Mucosa of rectum (tissue), 2 donors: ENCODE measurements around the gene SERAC1.
"Not testable (repeated sequence)": the region's sequence is repeated elsewhere in the genome, so short reads cannot be mapped to it uniquely, and the experiment has no call there.

Experiments used
- H3K27ac ChIP-seq, 2 donors: one replicate each; pipeline ENCODE4 v1.7.0; 2013; ENCODE audit warnings: inconsistent platforms in 2 of 2, low read depth in 2 of 2, low read length in 2 of 2
- H3K27me3 ChIP-seq, 2 donors: one replicate each; pipeline ENCODE4 v1.7.0; 2013; ENCODE audit warnings: low read length in 2 of 2; ENCODE audit not compliant: control insufficient read depth in 2 of 2, insufficient read depth in 2 of 2
- H3K36me3 ChIP-seq, 2 donors: one replicate each; pipeline ENCODE4 v1.7.0; 2013; ENCODE audit warnings: low read length in 2 of 2; ENCODE audit not compliant: control insufficient read depth in 2 of 2, insufficient read depth in 2 of 2
- H3K4me1 ChIP-seq, 2 donors: one replicate each; pipeline ENCODE4 v1.7.0; 2013; ENCODE audit warnings: low read length in 2 of 2, mild to moderate bottlenecking in 1 of 2; ENCODE audit not compliant: control insufficient read depth in 2 of 2, insufficient read depth in 2 of 2
- H3K4me3 ChIP-seq, 2 donors: one replicate each; pipeline ENCODE4 v1.7.0; 2013; ENCODE audit warnings: low read length in 2 of 2
- H3K9ac ChIP-seq, 2 donors: one replicate each; pipeline ENCODE4 v1.7.0; 2013; ENCODE audit warnings: low read length in 2 of 2, low read depth in 1 of 2, mild to moderate bottlenecking in 1 of 2
- H3K9me3 ChIP-seq, 2 donors: one replicate each; pipeline ENCODE4 v1.7.0; 2013; ENCODE audit warnings: low read length in 2 of 2; ENCODE audit not compliant: control insufficient read depth in 2 of 2
- donor health status: healthy.
- donor health status: Normal muscosa, but diverticular disease.

The SERAC1 gene

DNA sequence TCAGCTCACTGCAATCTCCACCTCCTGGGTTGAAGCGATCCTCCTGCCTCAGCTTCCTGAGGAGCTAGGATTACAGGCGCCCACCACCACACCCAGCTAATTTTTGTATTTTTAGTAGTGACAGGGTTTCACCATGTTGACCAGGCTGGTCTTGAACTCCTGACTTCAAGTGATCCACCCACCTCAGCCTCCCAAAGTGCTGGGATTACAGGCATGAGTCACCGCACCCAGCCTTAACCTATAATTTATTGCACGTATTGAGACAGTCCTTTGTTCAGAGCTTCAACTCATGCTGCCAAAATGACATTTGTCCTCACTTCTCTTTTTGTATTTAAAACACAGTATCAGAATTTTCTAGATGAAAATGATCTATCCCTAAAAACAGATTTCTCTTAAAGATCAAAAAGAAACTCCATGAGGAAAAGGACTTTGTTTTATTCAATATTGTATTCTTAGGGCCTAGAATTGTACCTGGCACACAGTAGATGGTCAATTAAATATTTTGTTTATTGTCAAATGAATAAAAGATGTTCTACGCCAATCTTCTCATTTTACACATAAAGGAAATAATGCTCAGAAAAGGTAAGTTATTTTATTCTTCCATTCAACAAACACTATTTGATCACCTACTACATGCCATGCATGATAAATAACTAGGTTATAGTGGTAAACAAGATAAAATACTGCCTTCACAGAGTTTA is 10.8 kb downstream of the SERAC1 start:
- Histone ChIP-seq H3K27me3 (no peaks in the 10 kb centered on the region), H3K9me3 (no peaks in the 10 kb centered on the region), H3K27ac (no peak overlapping the region), H3K9ac (no peak overlapping the region), H3K36me3 (peaks cover 0 to 9% of the 10 kb centered on the region in 2 donors), H3K4me1 (peaks cover 3% of the 10 kb centered on the region in 2 donors), H3K4me3 (no peak overlapping the region)

DNA sequence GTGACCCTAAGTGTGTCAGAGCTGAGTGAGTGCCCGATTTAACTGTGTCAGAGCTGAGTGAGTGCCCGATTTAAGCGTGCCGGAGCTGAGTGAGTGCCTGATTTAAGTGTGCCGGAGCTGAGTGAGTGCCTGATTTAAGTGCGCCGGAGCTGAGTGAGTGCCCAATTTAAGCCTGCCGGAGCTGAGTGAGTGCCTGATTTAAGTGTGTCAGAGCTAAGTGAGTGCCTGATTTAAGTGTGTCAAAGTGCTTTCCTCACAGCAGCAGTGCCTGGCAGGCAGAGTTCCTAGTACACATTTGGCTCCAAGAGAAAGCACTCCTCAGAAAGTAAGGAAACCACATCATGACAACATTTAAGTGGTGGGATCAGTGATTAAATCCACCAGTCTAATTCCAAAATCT is 13.2 kb downstream of the SERAC1 start:
- Histone ChIP-seq H3K27ac (no peak overlapping the region), H3K9ac (no peak overlapping the region), H3K27me3 (no peaks in the 10 kb centered on the region), H3K4me1 (no peaks in the 10 kb centered on the region), H3K9me3 (no peaks in the 10 kb centered on the region), H3K36me3 (peaks cover 0 to 9% of the 10 kb centered on the region in 2 donors), H3K4me3 (no peak overlapping the region)

- Histone ChIP-seq H3K9ac (no peak overlapping the region), H3K4me1 (no peaks in the 10 kb centered on the region), H3K36me3 (peaks cover 0 to 9% of the 10 kb centered on the region in 2 donors), H3K9me3 (no peaks in the 10 kb centered on the region), H3K27me3 (no peaks in the 10 kb centered on the region), H3K4me3 (no peak overlapping the region), H3K27ac (no peak overlapping the region)
Measured at GRCh38 chr6:158153576-158153975, 14.5 kb downstream of the SERAC1 start.

DNA sequence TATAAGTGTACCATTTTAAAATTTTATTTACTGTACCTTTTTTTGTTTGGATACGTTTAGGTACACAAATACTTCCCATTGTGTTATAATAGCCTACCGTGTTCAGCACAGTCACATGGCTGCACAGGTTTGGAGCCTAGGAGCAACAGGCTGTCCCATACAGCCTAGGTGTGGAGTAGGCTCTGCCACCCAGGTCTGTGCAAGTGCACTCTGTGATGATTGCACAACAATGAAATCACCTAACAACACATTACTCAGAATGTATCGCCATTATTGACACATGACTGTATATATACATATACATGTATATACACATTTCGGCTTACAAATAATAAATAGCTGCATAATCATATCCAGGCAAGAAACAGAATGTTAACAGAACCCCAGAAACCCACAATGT is 15.4 kb downstream of the SERAC1 start:
- Histone ChIP-seq H3K27me3 (no peaks in the 10 kb centered on the region), H3K9ac (no peak overlapping the region), H3K4me3 (no peak overlapping the region), H3K36me3 (peaks cover 0 to 8% of the 10 kb centered on the region in 2 donors), H3K9me3 (no peaks in the 10 kb centered on the region), H3K4me1 (no peaks in the 10 kb centered on the region), H3K27ac (no peak overlapping the region)

- H3K36me3 ChIP-seq, H3K27me3 ChIP-seq, H3K9ac ChIP-seq, H3K27ac ChIP-seq, H3K9me3 ChIP-seq, H3K4me3 ChIP-seq, H3K4me1 ChIP-seq: not testable (repeated sequence)
Measured at GRCh38 chr6:158152025-158152424, 16.0 kb downstream of the SERAC1 start.

DNA sequence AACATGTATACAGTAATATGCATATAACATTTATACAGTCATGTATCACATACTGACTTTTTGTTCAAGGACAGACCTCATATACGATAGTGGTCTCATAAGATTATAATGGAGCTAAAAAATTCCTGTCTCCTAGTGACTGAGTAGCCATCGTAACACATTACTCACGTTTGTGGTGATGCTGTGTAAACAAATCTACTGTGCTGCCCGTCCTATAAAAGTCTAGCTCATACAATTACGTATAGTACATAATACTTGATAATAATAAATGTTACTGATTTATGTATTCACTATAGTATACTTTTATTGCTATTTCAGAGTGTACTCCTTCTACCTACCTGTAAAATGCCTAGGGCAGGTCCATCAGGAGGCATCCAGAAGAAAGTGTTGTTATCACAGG is 17.4 kb downstream of the SERAC1 start:
- H3K27ac ChIP-seq = no peak overlapping the region

GRCh38 chr6:158149641-158150040 is 18.4 kb downstream of the SERAC1 start:
- H3K27me3 ChIP-seq = no peaks in the 10 kb centered on the region
- no peaks in the 10 kb centered on the region for H3K4me1 ChIP-seq
- H3K9ac ChIP-seq = no peak overlapping the region
- H3K27ac ChIP-seq = no peak overlapping the region
- peaks cover 3% of the 10 kb centered on the region in 2 donors for H3K36me3 ChIP-seq
- no peak overlapping the region for H3K4me3 ChIP-seq
- no peaks in the 10 kb centered on the region for H3K9me3 ChIP-seq

More for the DNA sequence above, 17.4 kb downstream of the SERAC1 start:
- Histone ChIP-seq H3K9ac (no peak overlapping the region), H3K4me3 (no peak overlapping the region), H3K27me3 (no peaks in the 10 kb centered on the region), H3K4me1 (no peaks in the 10 kb centered on the region), H3K9me3 (no peaks in the 10 kb centered on the region), H3K36me3 (peaks cover 3 to 6% of the 10 kb centered on the region in 2 donors)

DNA sequence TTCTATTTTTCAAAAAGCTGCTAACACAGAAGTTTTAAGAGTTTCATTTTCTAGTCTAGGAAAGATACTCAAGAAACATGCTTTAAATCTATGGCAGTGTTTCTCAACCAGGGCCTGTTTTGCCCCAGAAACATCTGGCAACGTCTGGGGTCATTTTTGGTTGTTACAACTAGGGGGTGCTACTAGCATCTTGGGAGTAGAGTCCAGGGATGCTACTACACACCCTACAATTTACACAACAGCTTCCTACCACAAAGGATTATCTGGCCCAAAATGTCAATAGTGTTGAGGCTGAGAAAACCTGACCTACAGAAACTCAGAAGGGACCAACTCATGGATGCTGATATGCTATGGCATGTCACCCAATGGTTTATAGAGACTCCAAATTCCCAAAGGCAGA is 24.4 kb downstream of the SERAC1 start:
- Histone ChIP-seq H3K36me3 (peaks cover 7 to 12% of the 10 kb centered on the region in 2 donors), H3K27ac (no peak overlapping the region), H3K4me3 (no peak overlapping the region), H3K4me1 (no peaks in the 10 kb centered on the region), H3K27me3 (no peaks in the 10 kb centered on the region), H3K9ac (no peak overlapping the region), H3K9me3 (no peaks in the 10 kb centered on the region)

DNA sequence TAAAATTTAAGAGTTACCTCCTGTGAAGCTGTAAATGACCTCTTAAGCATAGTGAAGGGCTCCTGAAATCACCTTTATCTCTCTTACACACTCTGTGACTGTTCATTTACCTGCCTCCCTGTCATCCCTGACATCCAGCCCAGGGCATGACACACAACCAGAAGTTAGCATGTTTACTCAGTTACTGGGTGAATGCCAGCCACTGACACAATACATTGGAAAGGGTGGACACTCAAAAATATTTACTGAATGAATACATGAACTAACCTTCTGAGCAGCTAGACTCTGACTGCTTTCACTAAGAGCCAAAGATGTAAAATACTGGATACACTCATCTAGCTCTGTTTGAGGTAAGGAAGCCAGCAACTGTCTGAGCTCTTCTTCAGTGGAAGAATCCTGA is 25.3 kb downstream of the SERAC1 start:
- H3K4me1 ChIP-seq = no peaks in the 10 kb centered on the region
- peaks cover 7 to 12% of the 10 kb centered on the region in 2 donors for H3K36me3 ChIP-seq
- no peak overlapping the region for H3K27ac ChIP-seq
- H3K9me3 ChIP-seq = no peaks in the 10 kb centered on the region
- no peak overlapping the region for H3K4me3 ChIP-seq
- H3K27me3 ChIP-seq = no peaks in the 10 kb centered on the region
- H3K9ac ChIP-seq = no peak overlapping the region

DNA sequence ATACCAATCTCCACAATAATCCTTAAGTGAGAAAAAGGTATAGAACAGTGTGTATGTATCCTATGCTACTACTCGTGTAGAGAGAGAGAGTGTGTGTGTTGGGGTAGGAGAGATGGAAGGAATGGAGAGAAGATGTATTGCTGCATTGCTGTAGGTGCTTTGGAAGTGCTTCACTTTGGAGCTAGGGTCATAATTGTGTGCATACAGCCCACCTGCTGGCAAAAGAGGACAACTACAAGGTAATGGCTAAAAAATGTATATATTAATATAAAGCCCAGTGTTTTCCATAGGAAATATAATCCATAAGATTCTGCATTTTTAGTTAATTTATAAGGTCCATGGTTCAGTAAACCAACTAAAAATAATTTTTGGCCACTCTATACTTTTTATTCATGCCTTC is 36.1 kb downstream of the SERAC1 start:
- no peak overlapping the region for H3K9ac ChIP-seq
- H3K27ac ChIP-seq = no peak overlapping the region
- H3K27me3 ChIP-seq = no peaks in the 10 kb centered on the region
- no peaks in the 10 kb centered on the region for H3K9me3 ChIP-seq
- no peaks in the 10 kb centered on the region for H3K4me1 ChIP-seq
- no peaks in the 10 kb centered on the region for H3K36me3 ChIP-seq
- no peak overlapping the region for H3K4me3 ChIP-seq
